HepG2 (cell line): ENCODE measurements around the gene POU6F2.

Experiments used
- CHD2 ChIP-seq: IDR thresholded peaks from 2 replicates; pipeline ENCODE4 v1.6.1; 2011; ENCODE audit warnings: low read depth, low read length, improper control_type of control experiment
- ESRRA ChIP-seq: sonication (generic); formaldehyde crosslinking; IDR thresholded peaks from 2 replicates; pipeline ENCODE4 v1.5.1; 2020; ENCODE audit warnings: mild to moderate bottlenecking, low read depth, missing genetic modification reagents
- GATAD2A ChIP-seq: IDR thresholded peaks from 2 replicates; pipeline ENCODE4 v1.6.1; 2016
- RORA ChIP-seq: sonication (generic); formaldehyde crosslinking; IDR thresholded peaks from 2 replicates; pipeline ENCODE4 v1.5.0; 2020; ENCODE audit warnings: mild to moderate bottlenecking, missing genetic modification reagents, moderate library complexity
- TAF1 ChIP-seq: sonication (generic); formaldehyde crosslinking; IDR thresholded peaks from 2 replicates; pipeline ENCODE4 v1.4.0; 2020; ENCODE audit warnings: missing genetic modification reagents
- ZFP36 ChIP-seq: fragments of 150-350 bp; IDR thresholded peaks from 2 replicates; pipeline ENCODE4 v1.6.1; 2018; ENCODE audit warnings: borderline replicate concordance, low read length, low read depth; ENCODE audit not compliant: partially characterized antibody
- ZNF776 ChIP-seq: sonication (generic); formaldehyde crosslinking; IDR thresholded peaks from 2 replicates; pipeline ENCODE4 v1.4.0; 2020; ENCODE audit warnings: mild to moderate bottlenecking, missing genetic modification reagents
- ZNF883 ChIP-seq: sonication (generic); formaldehyde crosslinking; IDR thresholded peaks from 2 replicates; pipeline ENCODE4 v1.5.1; 2020; ENCODE audit warnings: mild to moderate bottlenecking, missing genetic modification reagents; ENCODE audit errors: not compliant biosample characterization
- TF ChIP-seq, protein P1 (sequence below): sonication (generic); formaldehyde crosslinking; IDR thresholded peaks from 2 replicates; pipeline ENCODE4 v1.4.0; 2020; ENCODE audit warnings: missing genetic modification reagents, borderline replicate concordance
- TF ChIP-seq, protein P2 (sequence below): IDR thresholded peaks from 2 replicates; pipeline ENCODE4 v1.6.1; 2016
- TF ChIP-seq, protein P3 (sequence below): sonication (generic); formaldehyde crosslinking; IDR thresholded peaks from 2 replicates; pipeline ENCODE4 v1.4.0; 2020; ENCODE audit warnings: missing genetic modification reagents
- TF ChIP-seq, protein P4 (sequence below): sonication (generic); formaldehyde crosslinking; IDR thresholded peaks from 2 replicates; pipeline ENCODE4 v1.5.0; 2020; ENCODE audit warnings: mild to moderate bottlenecking, missing genetic modification reagents, moderate library complexity
- TF ChIP-seq, protein P5 (sequence below): sonication (generic); formaldehyde crosslinking; IDR thresholded peaks from 2 replicates; pipeline ENCODE4 v1.4.0; 2020; ENCODE audit warnings: low read depth, missing genetic modification reagents
- TF ChIP-seq, protein P6 (sequence below): IDR thresholded peaks from 2 replicates; pipeline ENCODE4 v1.6.1; 2012; ENCODE audit warnings: low read length, improper control_type of control experiment

DNA sequence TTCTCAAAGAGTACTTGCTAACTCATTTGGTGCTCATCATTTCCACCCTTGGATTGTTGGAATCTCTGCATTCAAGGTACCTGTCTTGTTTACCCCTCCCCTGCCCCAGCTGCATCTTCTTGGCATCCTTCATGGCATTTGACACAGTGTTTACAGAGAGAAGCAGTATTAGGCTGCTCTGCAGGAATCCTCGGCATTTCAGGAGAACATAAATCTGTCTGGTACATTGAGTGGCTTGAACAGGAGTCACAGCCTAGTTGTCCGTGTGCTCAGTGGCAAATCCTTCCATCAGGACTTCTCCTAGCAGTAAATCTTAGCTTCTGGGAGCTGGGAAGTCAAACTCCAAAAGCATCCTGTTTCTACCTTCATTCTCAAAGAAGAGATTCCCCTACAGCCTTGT, 451.7 kb downstream of the POU6F2 start:
- TF ChIP-seq GATAD2A: no peak
- no peak for TF ChIP-seq TAF1 (CRISPR knock-in tag)
- TF ChIP-seq, protein P1, sequence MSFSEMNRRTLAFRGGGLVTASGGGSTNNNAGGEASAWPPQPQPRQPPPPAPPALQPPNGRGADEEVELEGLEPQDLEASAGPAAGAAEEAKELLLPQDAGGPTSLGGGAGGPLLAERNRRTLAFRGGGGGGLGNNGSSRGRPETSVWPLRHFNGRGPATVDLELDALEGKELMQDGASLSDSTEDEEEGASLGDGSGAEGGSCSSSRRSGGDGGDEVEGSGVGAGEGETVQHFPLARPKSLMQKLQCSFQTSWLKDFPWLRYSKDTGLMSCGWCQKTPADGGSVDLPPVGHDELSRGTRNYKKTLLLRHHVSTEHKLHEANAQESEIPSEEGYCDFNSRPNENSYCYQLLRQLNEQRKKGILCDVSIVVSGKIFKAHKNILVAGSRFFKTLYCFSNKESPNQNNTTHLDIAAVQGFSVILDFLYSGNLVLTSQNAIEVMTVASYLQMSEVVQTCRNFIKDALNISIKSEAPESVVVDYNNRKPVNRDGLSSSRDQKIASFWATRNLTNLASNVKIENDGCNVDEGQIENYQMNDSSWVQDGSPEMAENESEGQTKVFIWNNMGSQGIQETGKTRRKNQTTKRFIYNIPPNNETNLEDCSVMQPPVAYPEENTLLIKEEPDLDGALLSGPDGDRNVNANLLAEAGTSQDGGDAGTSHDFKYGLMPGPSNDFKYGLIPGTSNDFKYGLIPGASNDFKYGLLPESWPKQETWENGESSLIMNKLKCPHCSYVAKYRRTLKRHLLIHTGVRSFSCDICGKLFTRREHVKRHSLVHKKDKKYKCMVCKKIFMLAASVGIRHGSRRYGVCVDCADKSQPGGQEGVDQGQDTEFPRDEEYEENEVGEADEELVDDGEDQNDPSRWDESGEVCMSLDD: no peak
- TF ChIP-seq CHD2: no peak
- TF ChIP-seq, protein P2, sequence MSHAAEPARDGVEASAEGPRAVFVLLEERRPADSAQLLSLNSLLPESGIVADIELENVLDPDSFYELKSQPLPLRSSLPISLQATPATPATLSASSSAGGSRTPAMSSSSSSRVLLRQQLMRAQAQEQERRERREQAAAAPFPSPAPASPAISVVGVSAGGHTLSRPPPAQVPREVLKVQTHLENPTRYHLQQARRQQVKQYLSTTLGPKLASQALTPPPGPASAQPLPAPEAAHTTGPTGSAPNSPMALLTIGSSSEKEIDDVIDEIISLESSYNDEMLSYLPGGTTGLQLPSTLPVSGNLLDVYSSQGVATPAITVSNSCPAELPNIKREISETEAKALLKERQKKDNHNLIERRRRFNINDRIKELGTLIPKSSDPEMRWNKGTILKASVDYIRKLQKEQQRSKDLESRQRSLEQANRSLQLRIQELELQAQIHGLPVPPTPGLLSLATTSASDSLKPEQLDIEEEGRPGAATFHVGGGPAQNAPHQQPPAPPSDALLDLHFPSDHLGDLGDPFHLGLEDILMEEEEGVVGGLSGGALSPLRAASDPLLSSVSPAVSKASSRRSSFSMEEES (CRISPR knock-in tag): no peak
- TF ChIP-seq, protein P3, sequence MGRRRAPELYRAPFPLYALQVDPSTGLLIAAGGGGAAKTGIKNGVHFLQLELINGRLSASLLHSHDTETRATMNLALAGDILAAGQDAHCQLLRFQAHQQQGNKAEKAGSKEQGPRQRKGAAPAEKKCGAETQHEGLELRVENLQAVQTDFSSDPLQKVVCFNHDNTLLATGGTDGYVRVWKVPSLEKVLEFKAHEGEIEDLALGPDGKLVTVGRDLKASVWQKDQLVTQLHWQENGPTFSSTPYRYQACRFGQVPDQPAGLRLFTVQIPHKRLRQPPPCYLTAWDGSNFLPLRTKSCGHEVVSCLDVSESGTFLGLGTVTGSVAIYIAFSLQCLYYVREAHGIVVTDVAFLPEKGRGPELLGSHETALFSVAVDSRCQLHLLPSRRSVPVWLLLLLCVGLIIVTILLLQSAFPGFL (CRISPR knock-in tag): no peak
- no peak for TF ChIP-seq ESRRA (CRISPR knock-in tag)
- no peak for TF ChIP-seq RORA (CRISPR knock-in tag)
- no peak for TF ChIP-seq ZNF776 (CRISPR knock-in tag)
- TF ChIP-seq, protein P4, sequence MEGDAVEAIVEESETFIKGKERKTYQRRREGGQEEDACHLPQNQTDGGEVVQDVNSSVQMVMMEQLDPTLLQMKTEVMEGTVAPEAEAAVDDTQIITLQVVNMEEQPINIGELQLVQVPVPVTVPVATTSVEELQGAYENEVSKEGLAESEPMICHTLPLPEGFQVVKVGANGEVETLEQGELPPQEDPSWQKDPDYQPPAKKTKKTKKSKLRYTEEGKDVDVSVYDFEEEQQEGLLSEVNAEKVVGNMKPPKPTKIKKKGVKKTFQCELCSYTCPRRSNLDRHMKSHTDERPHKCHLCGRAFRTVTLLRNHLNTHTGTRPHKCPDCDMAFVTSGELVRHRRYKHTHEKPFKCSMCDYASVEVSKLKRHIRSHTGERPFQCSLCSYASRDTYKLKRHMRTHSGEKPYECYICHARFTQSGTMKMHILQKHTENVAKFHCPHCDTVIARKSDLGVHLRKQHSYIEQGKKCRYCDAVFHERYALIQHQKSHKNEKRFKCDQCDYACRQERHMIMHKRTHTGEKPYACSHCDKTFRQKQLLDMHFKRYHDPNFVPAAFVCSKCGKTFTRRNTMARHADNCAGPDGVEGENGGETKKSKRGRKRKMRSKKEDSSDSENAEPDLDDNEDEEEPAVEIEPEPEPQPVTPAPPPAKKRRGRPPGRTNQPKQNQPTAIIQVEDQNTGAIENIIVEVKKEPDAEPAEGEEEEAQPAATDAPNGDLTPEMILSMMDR (CRISPR knock-in tag): no peak
- TF ChIP-seq, protein P5, sequence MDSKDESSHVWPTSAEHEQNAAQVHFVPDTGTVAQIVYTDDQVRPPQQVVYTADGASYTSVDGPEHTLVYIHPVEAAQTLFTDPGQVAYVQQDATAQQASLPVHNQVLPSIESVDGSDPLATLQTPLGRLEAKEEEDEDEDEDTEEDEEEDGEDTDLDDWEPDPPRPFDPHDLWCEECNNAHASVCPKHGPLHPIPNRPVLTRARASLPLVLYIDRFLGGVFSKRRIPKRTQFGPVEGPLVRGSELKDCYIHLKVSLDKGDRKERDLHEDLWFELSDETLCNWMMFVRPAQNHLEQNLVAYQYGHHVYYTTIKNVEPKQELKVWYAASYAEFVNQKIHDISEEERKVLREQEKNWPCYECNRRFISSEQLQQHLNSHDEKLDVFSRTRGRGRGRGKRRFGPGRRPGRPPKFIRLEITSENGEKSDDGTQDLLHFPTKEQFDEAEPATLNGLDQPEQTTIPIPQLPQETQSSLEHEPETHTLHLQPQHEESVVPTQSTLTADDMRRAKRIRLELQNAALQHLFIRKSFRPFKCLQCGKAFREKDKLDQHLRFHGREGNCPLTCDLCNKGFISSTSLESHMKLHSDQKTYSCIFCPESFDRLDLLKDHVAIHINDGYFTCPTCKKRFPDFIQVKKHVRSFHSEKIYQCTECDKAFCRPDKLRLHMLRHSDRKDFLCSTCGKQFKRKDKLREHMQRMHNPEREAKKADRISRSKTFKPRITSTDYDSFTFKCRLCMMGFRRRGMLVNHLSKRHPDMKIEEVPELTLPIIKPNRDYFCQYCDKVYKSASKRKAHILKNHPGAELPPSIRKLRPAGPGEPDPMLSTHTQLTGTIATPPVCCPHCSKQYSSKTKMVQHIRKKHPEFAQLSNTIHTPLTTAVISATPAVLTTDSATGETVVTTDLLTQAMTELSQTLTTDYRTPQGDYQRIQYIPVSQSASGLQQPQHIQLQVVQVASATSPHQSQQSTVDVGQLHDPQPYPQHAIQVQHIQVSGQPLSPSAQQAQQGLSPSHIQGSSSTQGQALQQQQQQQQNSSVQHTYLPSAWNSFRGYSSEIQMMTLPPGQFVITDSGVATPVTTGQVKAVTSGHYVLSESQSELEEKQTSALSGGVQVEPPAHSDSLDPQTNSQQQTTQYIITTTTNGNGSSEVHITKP: no peak
- TF ChIP-seq ZFP36: no peak
- TF ChIP-seq, protein P6, sequence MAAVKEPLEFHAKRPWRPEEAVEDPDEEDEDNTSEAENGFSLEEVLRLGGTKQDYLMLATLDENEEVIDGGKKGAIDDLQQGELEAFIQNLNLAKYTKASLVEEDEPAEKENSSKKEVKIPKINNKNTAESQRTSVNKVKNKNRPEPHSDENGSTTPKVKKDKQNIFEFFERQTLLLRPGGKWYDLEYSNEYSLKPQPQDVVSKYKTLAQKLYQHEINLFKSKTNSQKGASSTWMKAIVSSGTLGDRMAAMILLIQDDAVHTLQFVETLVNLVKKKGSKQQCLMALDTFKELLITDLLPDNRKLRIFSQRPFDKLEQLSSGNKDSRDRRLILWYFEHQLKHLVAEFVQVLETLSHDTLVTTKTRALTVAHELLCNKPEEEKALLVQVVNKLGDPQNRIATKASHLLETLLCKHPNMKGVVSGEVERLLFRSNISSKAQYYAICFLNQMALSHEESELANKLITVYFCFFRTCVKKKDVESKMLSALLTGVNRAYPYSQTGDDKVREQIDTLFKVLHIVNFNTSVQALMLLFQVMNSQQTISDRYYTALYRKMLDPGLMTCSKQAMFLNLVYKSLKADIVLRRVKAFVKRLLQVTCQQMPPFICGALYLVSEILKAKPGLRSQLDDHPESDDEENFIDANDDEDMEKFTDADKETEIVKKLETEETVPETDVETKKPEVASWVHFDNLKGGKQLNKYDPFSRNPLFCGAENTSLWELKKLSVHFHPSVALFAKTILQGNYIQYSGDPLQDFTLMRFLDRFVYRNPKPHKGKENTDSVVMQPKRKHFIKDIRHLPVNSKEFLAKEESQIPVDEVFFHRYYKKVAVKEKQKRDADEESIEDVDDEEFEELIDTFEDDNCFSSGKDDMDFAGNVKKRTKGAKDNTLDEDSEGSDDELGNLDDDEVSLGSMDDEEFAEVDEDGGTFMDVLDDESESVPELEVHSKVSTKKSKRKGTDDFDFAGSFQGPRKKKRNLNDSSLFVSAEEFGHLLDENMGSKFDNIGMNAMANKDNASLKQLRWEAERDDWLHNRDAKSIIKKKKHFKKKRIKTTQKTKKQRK: no peak
- no peak for TF ChIP-seq ZNF883 (CRISPR knock-in tag)
